Hindlimb muscle (tissue), 1 donor: ENCODE data around the gene BIRC7. TPM values are rescaled to one million over a fixed set of nuclear protein-coding genes. Genes with fewer than 3 reads are reported as not detected.

ENCODE experiments used
- DNase-seq: peaks from one replicate; pipeline ENCODE4 v3.0.0-alpha.2; 2013
- polyA plus RNA-seq: library from polyadenylated mRNA; unstranded; fragments of 120-200 nt; gene quantifications from one replicate; pipeline ENCODE4 v1.2.1, GENCODE V29; 2013; ENCODE audit not compliant: insufficient read length

BIRC7 gene
- polyA plus RNA-seq, 1 donor = not detected

DNA sequence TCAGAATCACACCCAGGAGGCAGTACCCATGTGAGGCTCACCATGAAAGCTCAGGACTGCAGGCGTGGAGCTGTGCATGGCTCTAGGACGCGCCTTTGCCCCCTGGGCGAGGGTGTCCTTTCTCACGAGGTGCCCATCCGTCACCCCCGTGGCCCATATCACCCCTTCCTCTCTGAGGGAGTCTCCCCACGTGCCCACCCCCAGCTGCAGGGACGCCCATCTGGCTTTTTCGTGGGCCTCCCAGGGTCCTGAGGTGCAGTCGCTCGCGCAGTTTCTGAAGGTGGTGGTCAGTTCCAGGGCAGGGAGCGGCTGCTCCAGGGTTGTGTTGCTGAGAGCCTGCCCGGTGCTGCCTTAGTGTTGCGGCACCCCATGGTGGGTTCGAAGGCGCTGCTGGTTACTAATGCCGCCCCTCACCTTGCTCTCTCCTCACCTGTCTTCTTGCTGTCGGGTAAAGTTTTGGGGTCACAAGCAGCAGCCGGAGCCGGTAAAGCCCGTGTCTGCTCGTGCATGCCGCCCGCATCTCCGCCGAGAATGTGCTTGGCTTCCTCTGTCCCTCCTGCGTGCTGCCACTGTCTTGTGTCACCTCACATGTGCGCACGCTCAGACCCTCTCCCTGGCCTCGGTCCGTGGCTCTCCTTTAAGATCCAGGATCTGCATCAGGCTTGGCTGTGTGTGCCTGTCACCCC lies 47.8 kb downstream of the BIRC7 start:
- DNase-seq = no peak

DNA sequence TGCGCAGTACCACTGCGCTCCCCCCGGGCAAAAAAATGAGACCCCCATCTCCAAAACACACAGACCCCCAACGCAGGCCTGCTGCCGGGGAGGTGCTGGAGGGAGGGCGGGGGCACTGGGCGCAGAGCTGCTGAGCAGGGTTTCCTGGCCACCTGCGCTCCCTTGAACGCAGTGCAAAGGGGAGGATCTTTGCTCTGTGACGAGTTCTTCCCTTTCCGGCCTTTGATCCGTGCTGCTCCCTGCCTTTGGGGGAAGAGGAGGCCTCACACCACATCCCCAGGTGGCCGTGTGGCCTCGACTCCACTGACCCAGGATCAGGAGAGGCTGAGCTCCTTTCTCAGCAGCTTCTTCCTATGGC lies 48.4 kb downstream of the BIRC7 start:
- no peak for DNase-seq

- DNase-seq = no peak
Observed at GRCh38 chr20:63284544-63284949, 48.8 kb downstream of the BIRC7 start.

GRCh38 chr20:63284981-63285524 lies 49.3 kb downstream of the BIRC7 start:
- no peak for DNase-seq

DNA sequence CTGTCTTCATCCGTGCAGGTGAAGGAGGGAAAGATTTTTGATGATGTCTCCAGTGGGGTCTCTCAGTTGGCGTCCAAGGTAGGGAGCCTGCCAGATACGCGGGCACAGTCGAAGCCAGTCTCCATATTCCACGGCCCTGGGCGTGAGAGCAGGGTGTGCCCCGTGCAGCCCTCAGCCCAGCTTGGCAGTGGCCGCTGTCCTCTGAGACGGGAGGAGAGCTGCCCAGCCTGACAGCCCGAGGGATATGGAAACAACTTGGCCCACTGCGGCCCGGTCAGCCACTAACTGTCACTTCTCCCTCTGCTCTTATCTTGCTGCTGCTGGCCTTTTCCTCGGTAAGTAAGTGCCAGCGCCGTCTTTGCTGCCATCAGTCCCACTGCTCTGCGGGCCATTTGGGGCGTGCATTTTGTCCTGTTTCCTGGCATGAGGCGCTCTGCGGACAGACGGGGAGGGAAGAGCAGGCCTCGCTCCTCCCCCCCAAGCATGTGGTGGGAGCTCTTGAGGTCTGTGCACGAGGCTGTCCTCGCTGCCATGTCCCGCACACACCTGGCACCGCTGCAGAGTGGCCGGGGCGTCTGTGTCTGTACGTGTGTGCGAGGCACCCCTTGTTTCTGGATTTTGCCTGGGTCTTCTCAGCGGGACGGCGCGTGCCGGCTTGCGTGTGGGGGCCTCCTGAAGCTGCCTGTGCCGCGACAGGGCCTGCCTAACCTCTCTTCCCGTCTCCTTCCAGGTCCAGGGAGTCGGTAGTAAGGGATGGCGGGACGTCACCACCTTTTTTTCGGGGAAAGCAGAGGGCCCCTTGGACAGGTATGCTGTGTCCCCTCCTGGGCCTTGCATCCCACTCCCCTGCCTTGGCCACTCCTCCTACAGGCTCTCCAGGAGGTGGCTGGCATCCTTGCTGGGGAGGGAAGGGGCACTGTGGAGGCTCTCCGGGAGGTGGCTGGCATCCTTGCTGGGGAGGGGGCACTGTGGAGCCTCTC lies 50.2 kb downstream of the BIRC7 start:
- no peak for DNase-seq

GRCh38 chr20:63286781-63287696 lies 51.3 kb downstream of the BIRC7 start:
- no peak for DNase-seq

- DNase-seq = no peak
Observed at GRCh38 chr20:63287697-63288580, 52.2 kb downstream of the BIRC7 start.

GRCh38 chr20:63288581-63289251 lies 53.0 kb downstream of the BIRC7 start:
- DNase-seq = no peak

DNA sequence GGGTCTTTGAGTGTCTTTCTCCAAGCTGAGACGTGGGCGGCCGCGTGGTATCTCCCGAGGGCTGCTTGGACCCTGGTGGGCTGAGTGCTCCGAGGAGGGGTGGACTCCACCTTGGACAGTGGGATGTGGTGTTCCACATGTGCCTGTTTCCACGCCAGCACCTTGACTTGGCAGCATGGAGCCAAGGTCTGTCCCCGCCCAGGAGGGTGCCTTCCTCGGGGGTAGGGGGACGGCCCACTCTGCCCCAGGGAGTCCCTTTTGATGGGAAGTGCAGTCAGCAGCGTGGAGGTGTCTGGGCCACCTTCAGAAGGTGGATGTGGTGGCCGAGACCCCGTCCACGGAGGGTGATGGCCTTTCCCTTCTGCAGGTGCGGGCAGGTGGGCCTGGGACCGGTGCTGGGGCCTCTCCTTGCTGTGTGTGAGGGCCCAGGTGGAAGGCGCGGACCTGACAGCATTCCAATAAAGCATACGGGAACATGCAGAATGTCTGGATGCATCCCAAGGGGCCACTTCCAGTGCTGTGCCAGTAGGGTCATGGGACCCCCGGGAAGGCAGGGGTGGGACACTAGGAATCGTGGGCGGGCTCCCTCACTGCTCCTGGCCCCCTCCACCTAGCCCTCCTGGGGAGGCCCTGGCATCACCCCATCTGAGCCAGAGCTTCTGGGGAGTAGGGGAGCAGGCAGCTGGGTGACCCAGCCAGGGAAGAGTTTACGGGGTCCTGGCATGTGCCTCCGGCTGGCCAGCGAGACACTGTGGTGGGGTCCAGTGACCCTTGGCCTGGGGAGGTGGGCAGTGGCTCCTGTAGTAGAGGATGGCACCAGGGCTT lies 53.8 kb downstream of the BIRC7 start:
- DNase-seq = no peak

Other genes with a start within 250 kb of the BIRC7 start
- gene BHLHE23, start 228.9 kb upstream of the BIRC7 start, polyA plus RNA-seq = not detected
- gene YTHDF1, start 19.8 kb upstream of the BIRC7 start, polyA plus RNA-seq = 31.7 TPM
- gene NKAIN4, start 18.6 kb downstream of the BIRC7 start, polyA plus RNA-seq = 53.5 TPM
- 86.1 TPM for gene ARFGAP1, start 36.9 kb downstream of the BIRC7 start, polyA plus RNA-seq
- 6.2 TPM for gene COL20A1, start 57.3 kb downstream of the BIRC7 start, polyA plus RNA-seq
- gene CHRNA4, start 125.4 kb downstream of the BIRC7 start, polyA plus RNA-seq = 0.25 TPM
- gene KCNQ2, start 236.8 kb downstream of the BIRC7 start, polyA plus RNA-seq = 1.8 TPM